ENCODE measurements around the gene GATA2. TPM values are rescaled to one million over a fixed set of nuclear protein-coding genes. Genes with fewer than 3 reads are reported as not detected.

The GATA2 gene
- total and polyA plus RNA-seq, 2 of the 8 experiments (the other 6 are each of a cell fraction or from before 2014, with no cell fraction given), result 0.03 to 0.30 TPM

DNA sequence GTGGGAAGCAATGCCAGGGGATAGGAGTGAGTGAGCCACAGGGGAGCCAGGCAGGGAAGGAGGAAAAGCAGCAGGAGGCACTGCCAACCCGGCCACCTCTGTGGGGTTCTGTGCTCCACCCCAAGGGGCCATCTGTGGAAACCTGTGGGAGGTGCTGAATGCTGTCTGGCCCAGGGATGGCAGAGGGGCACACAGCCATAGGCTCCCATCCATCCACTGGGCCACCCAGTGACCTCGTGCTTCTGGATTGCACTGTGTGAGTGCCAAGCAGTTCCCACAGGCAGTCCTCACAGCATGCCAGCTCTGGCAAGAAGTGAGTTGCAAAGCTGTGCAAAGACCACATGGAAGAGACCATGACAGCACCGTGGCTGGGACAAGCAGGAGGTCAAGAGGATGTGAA is 53.8 kb downstream of the GATA2 start:
- Histone ChIP-seq H4K20me1 (replicated peaks in 1 of 2; ENCODE audit: control insufficient read depth in 1 of 2, insufficient read depth in 2 of 2, low read length in 2 of 2) (peaks cover 0 to 1% of the 10 kb centered on the region in 2 experiments), H3K36me3 (ENCODE audit: control insufficient read depth in 2 of 4, insufficient read depth in 4 of 4, low read length in 3 of 4) (no peaks in the 10 kb centered on the region), H3K27ac (ENCODE audit: low read depth, low read length) (no peak overlapping the region), H3K4me3 (ENCODE audit: extremely low read depth in 1 of 4, insufficient read depth in 2 of 4, low read depth in 3 of 4, low read length in 4 of 4) (no peak overlapping the region), H3K4ac (replicated peaks; ENCODE audit: insufficient read length, low read depth, low read length) (no peak overlapping the region), H3K79me1 (ENCODE audit: low read depth, low read length) (no peaks in the 10 kb centered on the region), H3K9me3 (ENCODE audit: insufficient read depth in 2 of 2, low read depth in 1 of 2, low read length in 1 of 2) (no peaks in the 10 kb centered on the region), H4K91ac (replicated peaks; ENCODE audit: insufficient read length, low read length) (no peak overlapping the region), H4K5ac (ENCODE audit: insufficient read length, low read depth, low read length) (no peak overlapping the region), H3K18ac (ENCODE audit: extremely low read depth, low read length) (no peak overlapping the region), H3K9ac (replicated peaks in 1 of 4; ENCODE audit: extremely low read depth in 1 of 4, low read depth in 3 of 4, low read length in 3 of 4) (no peak overlapping the region), H3K27me3 (replicated peaks in 1 of 4; ENCODE audit: control insufficient read depth in 3 of 4, extremely low read depth in 1 of 4, insufficient read depth in 3 of 4, low read length in 3 of 4) (peaks cover 0 to 13% (median 7%) of the 10 kb centered on the region in 4 experiments; a peak in 5 of 7 replicates), H3K56ac (replicated peaks; ENCODE audit: insufficient read length, low read depth, low read length) (no peak overlapping the region), H2BK120ac (replicated peaks; ENCODE audit: low read depth, low read length) (no peak overlapping the region), H2BK12ac (ENCODE audit: low read depth, low read length) (no peak overlapping the region), H3K4me2 (ENCODE audit: insufficient read depth in 1 of 2, low read depth in 2 of 2, low read length in 2 of 2) (no peak overlapping the region), H2BK5ac (ENCODE audit: low read depth, low read length) (no peak overlapping the region), H3K23ac (ENCODE audit: insufficient read length) (no peak overlapping the region), H3K14ac (ENCODE audit: insufficient read length) (no peak overlapping the region), H2AFZ (ENCODE audit: low read length) (no peak overlapping the region), H2AK5ac (ENCODE audit: low read depth, low read length) (no peak overlapping the region), H2BK15ac (ENCODE audit: low read length) (0 out of 2 replicates have a peak overlapping the region, but pooled peaks have one; percentile 61), H2BK20ac (ENCODE audit: low read length) (no peak overlapping the region), H3K23me2 (ENCODE audit: low read depth, low read length) (no peaks in the 10 kb centered on the region), H3K79me2 (ENCODE audit: control insufficient read depth in 1 of 2, insufficient read depth in 2 of 2, low read length in 2 of 2) (no peaks in the 10 kb centered on the region), H3K4me1 (replicated peaks in 1 of 4; ENCODE audit: control insufficient read depth in 3 of 4, insufficient read depth in 4 of 4, low read length in 3 of 4) (peaks cover 0 to 10% (median 7%) of the 10 kb centered on the region in 4 experiments; a peak in 6 of 7 replicates), H4K8ac (ENCODE audit: extremely low read depth, insufficient read depth, low read length) (peak overlapping the region; percentile 63; the same call in 1 of the 2 replicates)
- 79% methylated on average over 3 of the region's 3 CpGs; no CpG with 5 or more reads in 1 of the 2 experiments for WGBS, 2 experiments (ENCODE audit: extremely low coverage in 1 of 2, insufficient coverage in 1 of 2, insufficient read length in 1 of 2, insufficient replicate concordance in 2 of 2, low coverage in 1 of 2, low lambda C conversion rate in 2 of 2, missing lambda C conversion rate in 1 of 2)
- ChIA-PET POLR2A (ENCODE audit: partially characterized antibody) (no interaction called here), CTCF (ENCODE audit: partially characterized antibody) (interaction anchor here (0.7 to 12.6 kb wide), 26 partner anchors 9 to 360 kb away, joined by 3 to 144 read pairs (median 5); partner anchors contain the start of gene DNAJB8)
- TF ChIP-seq RBBP5 (IDR thresholded peaks at IDR 0.05; ENCODE audit: borderline replicate concordance, low read depth, low read length) (no peak), TAF1 (IDR thresholded peaks at IDR 0.05; ENCODE audit: low read depth, low read length) (no peak), CEBPB (IDR thresholded peaks at IDR 0.05; ENCODE audit: low read depth, low read length) (no peak), POLR2AphosphoS5 (IDR thresholded peaks at IDR 0.05; ENCODE audit: low read depth, low read length) (no peak), BCL11A (IDR thresholded peaks at IDR 0.05; ENCODE audit: low read depth in 2 of 2, low read length in 2 of 2) (no peak), KDM1A (IDR thresholded peaks at IDR 0.05; ENCODE audit: borderline replicate concordance, low read length) (no peak), SIX5 (IDR thresholded peaks at IDR 0.05; ENCODE audit: low read depth, low read length) (no peak), SUZ12 (IDR thresholded peaks at IDR 0.05; ENCODE audit: low read length) (no peak)
- FAIRE-seq (no peak), DNase-seq (ENCODE audit: low read depth in 1 of 2, low spot score in 2 of 2) (no peak)
